GM19025 (cell line): ENCODE data around the gene LUC7L3.
A peak's percentile ranks its signal among the peaks of the same experiment; 100 is the strongest.

Experiments used
- ATAC-seq: cut with Tn5 transposase; IDR thresholded peaks from one replicate; pipeline ENCODE4 v1.9.1; 2021; ENCODE audit warnings: mild to moderate bottlenecking, low read depth, moderate library complexity; ENCODE audit not compliant: unreplicated experiment

Gene LUC7L3

DNA sequence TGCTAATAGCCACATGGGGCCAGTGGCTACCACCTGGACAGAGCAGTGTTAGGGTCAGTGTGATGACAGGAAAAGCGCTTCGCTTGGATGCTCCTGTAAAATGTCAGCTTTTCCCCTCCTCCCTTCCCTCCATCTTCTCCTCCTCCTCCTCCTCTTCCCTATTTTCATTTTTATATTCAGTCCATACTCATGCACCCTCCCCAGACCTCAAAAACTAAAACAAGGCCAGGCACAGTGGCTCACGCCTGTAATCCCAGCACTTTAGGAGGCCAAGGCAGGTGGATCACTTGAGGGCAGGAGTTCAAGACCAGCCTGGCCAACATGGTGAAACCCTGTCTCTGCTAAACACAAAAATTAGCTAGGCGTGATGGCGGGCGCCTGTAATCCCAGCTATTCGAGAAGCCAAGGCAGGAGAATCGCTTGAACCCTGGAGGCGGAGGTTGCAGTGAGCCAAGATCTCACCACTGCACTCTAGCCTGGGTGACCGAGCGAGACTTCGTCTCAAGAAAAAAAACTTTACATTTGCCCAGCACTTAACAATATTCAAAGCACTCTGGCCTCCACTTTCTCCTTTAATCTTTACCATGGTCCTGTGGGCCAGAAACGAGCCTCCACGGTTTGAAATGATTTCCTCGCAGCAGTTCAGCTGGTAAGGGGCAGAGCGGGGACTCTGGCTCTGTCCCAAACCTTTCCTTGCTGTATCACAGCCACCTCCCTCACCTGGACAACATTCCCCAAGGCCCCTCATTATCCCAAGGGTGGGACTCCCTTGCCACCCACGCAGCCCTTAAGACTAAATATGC, 33.5 kb upstream of the LUC7L3 start:
- no peak for ATAC-seq

DNA sequence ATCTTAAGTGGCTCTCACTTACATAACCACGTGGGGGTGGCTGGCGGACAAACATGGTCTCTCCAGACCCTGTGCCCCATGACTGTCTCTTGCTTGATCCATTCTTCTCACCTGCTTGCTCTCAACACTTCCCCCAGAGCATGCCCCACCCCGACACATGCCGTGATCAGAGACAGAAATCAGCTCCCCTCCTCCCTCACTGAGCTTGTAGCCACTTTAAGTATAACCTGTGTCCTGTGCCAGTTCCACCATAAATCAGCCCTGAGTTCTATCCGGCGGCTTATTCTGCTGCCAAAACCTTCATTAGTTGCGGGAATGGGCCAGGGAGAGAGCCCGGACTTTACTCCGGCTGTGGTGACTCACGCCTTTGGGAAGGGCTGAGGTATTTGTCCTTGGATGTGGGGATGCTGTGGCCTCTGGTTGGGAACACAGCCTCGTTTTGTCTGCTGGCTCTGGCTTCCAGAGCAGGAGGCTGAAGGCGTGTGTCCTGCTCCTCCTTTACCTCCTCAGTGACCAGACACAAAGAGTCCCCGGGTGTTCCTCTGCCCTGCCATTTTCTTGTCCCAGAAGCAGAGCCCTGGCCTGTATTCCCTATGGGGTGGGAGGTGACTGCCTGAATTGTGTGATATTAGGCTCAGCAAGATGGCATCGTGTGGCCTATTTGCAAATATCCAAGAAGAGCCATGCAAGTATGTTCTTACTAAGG, 32.8 kb upstream of the LUC7L3 start:
- no peak for ATAC-seq

DNA sequence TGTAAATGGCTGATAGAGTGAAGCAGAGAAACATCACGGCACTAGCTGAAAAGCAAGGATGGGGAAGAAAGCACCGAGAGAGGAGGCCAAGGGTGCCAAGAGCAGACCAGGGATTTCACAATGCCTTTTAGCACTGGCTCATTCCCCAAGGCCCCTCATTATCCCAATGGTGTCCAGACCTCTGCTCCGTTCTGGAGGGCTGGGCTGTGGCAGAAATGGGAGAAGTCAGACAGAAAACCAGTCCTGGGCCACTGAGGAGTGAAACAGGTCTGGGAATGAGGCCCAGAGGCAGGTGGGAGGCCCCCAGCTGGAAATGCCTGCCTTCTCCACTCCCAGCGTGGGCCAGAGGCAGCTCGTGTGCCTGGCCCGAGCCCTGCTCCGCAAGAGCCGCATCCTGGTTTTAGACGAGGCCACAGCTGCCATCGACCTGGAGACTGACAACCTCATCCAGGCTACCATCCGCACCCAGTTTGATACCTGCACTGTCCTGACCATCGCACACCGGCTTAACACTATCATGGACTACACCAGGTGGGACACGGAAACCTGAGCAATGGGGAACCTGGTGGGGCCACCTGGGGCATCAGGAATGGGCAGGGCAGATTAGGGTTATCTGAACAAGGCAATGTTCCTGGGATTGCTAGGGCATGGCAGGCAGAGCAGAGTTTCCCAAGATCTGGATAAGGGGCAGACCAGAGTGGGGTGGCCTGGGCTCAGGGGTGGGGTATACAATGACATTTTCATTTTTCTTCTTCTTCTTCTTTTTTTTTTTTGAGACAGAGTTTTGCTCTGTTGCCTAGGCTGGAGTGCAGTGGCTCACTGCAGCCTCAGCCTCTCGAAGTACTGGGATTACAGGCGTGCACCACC, 32.0 kb upstream of the LUC7L3 start:
- ATAC-seq = no peak

DNA sequence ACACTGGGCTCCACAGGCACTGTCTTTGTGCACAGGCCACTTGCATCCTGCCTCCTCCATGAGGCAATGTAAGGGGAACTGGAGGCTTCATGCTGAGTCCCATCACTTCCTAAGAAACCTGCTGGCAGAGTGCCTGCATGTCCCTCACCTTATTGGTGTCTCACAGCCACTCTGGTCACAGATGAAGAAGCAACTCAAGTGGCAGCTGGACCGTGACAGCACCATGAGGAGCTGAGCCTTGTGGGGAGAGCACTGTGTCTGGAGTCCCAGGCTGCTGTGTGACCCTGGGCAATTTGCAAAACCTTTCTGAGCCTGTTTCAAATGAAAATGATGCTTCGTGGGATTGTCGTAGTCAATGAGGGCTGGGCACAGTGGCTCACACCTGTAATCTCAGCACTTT, 31.2 kb upstream of the LUC7L3 start:
- ATAC-seq = no peak

DNA sequence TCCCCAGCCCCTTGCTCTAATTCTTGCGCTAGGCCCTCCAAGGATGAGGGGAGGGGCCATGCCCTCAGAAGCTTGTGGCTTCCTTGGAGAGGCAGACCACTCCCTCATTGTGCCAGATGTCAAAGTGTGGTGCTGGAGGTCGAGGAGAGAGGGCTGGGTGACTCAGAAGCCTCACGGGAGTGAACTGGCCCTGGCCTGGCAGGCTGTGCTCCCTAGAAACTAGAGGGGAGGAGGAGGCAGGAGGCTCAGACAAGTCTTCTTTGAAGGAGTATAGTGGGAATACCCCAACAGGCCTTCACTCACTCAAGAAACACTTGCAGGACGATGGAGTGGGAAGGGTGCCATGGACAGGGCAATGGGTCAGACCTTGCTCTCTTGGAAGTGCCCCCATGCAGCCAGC, 30.2 kb upstream of the LUC7L3 start:
- ATAC-seq = no peak

DNA sequence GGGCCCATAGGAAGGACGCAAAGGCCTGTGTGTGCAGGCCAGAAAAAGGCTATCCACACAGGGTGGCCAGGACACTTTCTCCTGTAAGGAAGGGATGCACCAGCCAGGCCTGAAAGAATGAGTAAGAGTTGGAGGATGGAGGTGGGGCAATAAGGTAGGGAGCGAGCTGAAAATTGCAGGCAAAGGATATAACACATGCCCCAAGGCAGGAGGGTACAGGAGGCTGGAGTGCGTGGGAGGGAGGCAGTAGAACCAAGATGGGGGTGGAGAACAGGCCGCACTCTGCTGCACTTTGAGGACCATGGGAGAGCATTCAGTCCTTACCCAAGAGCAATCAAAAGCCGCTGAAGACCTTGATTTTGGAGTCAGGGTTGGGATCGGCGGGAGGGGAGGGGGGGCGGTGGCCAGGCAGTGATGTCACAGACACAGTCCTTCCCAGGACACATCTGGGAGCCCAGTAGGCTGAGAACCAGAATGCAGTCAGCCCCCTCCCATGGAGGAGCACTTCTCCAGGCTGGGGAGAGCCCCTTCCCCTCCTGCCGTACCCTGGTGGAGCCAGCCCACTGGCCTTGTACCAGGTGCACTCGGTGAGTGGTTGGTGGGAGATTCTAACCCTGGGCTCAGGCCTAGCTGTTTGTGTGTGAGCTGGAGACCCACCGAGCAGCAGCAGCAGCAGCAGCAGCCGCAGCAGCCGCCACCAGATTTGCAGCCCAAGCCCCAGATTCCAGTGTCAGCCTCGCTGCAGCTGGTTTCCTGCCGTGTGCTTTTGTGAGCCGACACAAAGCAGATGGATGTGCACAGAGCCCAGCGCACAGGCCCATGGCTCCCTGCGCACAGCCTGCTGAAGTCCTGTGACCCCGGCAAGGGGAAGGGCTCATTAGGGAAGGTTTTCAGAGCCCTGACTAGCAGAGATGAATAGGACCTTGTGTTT, 29.2 kb upstream of the LUC7L3 start:
- no peak for ATAC-seq

DNA sequence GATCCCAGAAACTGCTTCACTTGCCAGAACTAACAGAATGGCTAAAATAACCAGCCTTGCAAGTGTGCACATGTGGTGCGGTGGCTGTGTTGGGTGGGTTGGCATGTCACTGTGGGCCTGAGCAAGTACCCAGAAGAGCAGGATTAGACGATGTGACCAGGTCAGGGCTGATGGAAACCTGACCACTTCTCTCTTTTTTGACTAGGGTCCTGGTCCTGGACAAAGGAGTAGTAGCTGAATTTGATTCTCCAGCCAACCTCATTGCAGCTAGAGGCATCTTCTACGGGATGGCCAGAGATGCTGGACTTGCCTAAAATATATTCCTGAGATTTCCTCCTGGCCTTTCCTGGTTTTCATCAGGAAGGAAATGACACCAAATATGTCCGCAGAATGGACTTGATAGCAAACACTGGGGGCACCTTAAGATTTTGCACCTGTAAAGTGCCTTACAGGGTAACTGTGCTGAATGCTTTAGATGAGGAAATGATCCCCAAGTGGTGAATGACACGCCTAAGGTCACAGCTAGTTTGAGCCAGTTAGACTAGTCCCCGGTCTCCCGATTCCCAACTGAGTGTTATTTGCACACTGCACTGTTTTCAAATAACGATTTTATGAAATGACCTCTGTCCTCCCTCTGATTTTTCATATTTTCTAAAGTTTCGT, 28.4 kb upstream of the LUC7L3 start:
- ATAC-seq = no peak

DNA sequence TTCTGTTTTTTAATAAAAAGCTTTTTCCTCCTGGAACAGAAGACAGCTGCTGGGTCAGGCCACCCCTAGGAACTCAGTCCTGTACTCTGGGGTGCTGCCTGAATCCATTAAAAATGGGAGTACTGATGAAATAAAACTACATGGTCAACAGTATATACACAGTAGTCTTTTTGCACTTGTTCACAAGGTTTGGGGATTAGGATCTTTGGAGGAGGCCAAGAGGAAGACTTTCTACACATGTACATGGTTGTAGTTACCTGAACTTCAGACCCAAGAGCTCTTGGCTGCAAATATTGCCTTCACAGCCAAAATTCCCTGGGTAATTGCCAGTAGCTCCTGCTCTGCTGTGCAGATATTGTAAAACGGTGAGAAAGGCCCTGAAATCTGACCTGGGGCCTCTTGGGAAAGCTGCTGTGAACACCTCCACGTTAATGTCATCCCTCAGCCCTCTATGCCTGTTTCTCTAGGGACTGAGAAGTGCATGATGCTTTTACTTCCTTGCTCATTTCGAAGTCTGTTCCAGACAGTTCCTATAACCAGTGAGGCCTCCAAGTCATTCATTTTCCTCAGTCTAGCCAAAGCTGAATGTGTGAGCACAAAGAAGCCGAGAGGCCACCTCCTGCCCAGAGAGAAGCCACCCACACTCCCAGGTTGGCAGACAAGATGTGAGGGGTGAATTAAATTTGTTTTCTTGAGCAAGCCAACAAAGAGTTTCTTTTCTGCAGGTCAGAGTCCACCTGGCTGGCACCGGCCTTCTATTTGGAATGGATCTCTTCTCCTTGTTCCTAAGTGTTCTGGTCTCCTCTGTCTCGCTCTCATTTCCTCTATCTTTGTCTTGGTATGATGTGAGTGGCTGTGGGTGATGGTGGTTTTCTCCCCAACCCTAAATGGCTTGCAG, 27.6 kb upstream of the LUC7L3 start:
- ATAC-seq = no peak

DNA sequence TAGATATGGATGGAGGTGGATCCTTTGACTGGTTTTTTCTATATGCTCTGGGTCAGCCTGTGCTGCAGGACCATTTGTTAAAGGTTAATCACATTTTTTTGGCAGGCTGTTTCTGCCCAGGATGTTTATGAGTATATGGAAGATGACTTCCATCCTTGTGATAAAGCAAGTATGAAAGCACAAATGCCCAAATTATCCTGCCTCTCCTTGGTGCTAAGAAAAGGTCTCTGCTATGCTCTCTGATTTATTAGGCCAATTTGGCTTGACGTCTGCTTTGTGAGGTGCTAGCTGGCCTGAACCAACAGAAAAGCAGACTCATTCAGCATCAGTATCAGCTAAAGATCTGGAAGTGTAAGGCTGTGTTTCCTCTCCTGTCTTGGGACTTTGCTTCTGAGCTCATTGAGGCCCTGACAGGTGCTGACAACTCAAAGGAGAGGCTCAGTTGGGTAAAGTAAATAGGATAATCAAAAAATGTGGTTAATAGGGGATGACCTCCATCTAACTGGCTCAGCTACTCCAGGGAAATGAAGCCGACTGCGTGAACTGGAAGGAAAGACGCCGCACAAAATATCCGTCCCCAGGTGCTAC, 26.9 kb upstream of the LUC7L3 start:
- no peak for ATAC-seq

DNA sequence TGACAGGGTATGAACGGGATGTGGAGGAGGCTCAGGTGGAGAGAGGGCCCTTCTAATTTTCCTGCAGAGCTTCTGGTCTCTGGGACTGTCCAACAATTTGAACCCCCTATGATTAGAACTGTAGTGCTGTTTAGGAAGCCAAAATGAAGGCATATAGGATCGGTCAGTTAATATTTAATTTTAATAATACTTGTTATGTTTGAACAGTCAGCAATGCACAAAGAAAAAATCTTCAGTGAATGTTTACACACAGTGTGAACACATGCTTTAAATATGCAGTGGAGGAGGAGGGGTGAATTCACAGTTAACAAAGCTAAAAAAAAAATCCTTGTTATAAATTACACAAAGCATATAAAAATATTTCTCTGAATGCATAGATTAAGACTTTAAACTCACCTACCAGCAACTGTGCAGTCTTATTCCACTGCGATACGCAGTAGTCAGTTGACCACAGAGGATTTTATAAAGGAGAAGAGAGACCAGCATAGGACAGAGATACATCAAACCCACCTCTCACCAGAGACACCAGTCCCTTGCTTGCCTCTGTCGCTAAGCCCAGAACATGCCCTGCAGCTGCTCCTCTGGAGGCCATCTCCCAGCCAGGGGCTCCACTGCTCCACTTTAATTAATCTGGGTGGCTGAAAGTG, 26.2 kb upstream of the LUC7L3 start:
- ATAC-seq = no peak

DNA sequence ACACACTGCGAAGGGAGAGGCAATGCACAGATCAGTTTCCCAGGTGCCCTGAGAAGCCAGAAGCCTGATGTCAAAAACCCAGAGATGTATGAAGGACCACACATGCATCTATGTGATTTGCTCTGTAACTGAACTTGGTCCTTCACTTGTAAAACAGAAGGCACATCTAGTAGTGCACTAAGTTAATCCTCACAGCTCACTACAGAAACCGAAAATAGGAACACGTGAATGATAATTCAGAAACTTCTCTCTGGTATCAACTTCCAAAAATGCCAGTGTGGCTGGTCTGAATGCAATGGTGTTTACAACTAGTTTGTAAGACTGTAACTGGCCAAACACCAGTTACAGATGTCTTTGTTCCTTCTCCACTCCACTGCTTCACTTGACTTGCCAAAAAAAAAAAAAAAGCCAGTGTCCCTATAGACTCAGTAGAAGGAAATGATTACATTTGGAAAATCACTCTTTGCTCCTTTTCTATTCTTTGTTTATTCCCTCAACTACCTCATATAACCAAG, 23.0 kb upstream of the LUC7L3 start:
- ATAC-seq = no peak

DNA sequence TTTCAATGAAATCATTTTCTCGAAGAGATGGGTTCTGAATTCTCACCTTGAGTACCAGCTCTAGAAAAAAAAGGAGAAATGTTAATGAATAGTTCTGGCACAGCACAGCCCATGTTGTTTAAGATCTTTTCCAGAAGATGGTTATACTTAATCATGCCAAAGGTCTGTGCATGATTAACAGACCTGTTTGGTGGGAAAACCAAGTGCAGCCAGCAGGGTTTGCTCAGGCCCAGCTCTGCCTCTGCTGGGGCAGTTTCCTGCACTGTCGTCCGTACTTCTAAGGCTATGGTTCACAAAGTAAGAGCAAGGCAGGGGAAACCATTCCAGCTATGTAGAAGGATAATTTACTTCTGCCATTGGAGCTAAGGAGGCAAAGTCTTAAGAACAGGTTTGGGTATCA, 22.3 kb upstream of the LUC7L3 start:
- no peak for ATAC-seq

DNA sequence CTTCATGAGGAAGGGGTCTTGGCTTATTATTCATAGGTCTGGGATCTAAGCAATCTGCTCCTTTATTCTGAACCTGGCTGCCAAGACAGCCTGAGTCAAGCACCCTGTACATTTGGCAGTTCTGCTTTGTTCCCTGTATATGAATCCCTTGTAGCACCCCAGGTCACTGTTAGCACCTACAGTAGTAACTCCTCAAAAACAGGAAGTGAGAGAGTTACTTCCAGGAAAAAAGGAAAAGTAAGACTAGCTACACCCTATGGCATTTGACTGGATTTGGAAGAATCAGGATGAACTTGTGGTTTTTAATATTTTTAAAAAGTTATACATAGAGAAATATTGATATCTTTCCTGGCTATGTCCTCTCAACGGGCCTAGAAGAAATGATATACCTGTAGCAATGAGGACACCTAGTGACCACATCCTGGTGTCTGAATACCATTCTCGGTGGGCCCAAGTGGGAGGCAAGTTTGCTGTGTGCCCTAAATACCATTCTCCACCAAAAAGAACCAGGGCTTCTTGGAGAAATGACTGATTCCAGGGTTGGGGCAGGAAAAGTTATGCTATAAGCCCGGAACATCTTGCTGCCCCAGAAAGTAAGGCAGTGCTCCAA, 21.6 kb upstream of the LUC7L3 start:
- no peak for ATAC-seq

DNA sequence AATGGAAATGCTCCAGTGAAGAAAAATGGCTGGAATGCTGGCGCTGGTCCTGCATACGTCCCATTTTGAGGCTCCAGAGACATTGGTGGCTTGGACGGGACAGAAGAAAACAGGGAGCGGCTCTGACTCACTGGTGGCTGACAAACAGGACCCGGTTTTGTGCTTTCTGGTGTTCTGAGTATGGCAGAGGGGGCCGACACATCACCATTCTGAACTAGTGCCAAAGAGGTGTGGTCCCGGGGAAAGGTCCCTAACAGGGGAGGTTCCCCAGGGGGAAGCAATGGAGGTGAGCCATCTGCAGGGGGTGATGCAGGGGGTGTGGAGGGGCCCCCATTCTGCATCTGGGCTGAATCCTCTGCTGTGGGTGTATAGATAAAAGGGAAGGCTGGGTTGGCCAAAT, 20.0 kb upstream of the LUC7L3 start:
- ATAC-seq = no peak

DNA sequence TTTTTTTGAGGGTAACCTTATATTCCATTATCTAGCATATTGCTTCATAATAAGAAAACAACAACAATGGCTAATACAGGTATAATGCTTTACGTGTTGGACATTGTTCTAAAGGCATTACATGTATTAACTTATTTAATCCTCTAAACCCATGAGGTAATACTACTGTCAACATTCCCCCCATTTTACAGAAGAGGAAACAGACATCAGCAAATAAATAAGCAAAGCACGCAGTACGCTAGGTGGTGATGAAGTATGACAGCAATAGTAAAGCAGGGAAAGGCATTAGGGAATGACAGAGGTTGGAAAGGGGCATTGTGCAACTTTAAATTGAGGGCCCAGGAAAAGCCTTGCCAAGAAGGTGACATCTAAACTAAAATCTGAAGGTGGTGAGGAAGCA, 16.2 kb upstream of the LUC7L3 start:
- no peak for ATAC-seq

DNA sequence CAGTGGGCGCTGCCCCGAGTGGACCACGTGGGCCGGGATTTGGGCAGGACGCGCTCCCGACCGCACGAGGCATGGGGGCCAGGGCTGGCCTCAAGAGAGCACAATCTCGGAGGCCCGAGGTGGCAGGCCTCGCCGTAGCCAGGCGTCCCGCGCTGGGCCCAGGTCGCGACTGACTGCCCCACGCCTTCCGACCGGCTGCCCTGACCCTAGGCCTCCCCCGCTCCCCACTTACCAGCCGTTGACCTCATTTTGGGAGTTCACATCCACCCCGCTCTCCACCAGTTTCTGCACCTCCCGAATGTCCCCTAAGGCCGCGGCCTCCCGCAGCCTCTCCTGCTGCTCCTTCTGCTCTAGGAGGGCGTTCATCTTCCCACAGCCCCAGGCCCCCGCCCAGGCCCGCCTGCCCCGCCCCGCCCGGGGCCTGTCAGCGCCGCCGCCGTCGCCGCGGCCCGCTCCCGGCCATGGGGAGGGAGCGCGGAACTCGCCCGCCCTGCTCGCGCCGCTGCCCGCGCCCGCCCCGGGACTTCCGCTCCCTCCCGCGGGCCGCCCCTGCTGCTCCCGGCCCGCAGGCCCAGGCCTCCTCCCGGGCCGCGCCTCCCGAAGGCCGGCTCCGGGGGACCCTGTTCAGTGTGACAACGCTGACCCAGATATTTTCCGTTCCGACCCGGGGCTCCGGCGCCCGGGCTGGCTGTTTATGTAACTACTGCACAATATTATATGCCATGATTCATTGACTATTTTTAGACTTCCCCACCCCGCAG, 11.9 kb upstream of the LUC7L3 start, which contains the start of gene ANKRD40:
Gene ANKRD40 (minus strand): TSS at position 626 of the 761 bp plus-strand sequence. CDS start 260 bp downstream, at position 366.
- peak; percentile 72 for ATAC-seq
